ENCODE results near the gene CNTN3.

Gene CNTN3

DNA sequence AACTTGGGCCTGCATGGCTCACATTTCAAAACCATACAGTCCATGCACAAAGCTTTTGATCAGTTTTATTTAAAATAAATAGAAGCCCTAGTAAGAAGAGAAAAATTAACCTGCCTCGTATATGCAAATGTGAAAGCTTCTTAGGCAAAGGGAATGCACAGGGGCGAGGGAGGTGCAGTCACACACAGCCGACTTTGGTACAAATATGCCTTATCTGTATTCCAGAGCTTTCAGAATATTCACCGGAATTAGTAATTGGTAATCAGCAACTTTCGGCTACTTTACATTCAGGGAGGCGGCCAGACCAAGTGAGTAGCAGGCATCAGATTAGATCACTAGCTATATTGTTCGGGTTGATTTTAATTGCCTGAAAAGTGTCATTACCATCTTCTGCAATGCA lies 7.5 kb downstream of the CNTN3 start:
- no peak for DNase-seq

DNA sequence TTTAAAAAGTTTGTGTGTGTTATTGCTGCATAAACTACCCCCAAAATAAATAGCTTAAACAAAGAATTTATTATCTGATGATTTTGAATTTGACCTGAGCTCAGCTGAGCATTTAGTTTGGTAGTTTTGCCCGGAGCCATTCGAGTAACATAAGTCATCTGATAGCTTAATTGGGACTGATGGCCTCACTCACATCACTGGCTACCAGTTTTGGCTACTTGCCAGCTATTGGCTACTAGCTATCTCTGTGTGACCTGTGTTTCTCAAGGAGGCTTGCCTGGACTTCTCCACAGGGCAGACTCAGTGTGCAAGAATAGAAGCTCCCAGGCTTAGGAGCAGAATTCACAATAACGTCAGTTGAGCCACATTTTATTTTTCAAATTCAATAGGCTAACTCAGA lies 9.0 kb downstream of the CNTN3 start:
- DNase-seq: no peak

GRCh38 chr3:74603292-74603691 lies 11.2 kb downstream of the CNTN3 start:
- DNase-seq: no peak

DNA sequence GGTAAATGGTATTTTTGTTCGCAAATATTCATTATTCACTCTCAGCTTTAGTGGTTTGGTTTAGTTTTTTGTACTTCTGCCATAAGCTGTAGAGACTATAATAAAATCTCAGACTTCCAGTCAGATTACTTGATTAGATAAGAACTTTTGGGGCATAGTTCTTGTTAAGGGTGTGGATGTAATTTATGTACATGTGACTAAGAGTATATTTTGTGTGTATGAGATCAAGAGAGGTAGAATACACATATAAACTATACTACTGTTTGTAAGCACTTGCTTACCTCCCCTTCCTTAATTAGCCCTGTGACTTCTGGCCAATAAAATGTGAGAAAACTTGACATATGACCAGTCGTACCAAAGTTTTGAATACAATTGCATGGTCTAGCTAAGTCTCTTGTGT lies 12.0 kb downstream of the CNTN3 start:
- DNase-seq: no peak

- DNase-seq: no peak
These were observed 12.7 kb downstream of the CNTN3 start for GRCh38 chr3:74601793-74602192.

GRCh38 chr3:74599564-74599963 lies 14.9 kb downstream of the CNTN3 start:
- no peak for DNase-seq

DNA sequence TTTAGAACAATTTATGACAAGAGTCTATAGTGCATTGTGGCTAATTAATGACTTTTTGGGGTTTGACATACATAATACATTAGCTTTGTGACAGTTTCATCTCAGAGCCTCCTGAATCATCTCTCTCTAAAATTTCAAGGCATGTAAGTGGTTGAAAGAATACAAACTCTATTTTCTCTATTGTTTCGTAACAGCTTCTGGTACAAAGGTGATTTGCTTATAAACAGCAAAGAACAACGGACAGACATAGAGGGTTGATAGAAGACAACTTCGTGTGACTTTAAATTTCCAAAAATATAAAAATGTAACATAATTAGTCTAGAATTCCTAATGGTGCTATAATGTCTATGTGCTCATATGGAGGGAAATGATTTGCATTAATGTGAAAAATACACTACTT lies 21.3 kb downstream of the CNTN3 start:
- DNase-seq: no peak

GRCh38 chr3:74592359-74592758 lies 22.1 kb downstream of the CNTN3 start:
- DNase-seq: no peak

DNA sequence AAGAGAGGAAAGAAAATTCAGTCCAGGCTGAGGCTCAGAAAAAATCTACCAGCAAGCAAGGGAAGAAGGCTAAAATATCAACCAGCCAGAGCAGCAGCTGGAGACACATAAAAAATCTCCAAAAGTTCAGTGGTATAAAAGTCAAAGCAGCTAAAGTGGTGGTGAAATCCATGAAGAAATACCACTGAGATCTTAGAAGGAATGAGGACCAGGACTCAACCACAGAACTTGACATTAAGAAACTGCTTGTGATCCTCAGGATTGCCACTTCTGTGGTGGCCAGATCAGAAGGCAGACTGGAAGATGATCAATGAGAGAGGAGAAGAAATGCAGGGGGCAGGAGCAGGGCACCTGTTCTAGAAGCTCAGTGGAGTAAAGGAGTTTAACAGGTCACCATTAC lies 22.5 kb downstream of the CNTN3 start:
- no peak for DNase-seq

DNA sequence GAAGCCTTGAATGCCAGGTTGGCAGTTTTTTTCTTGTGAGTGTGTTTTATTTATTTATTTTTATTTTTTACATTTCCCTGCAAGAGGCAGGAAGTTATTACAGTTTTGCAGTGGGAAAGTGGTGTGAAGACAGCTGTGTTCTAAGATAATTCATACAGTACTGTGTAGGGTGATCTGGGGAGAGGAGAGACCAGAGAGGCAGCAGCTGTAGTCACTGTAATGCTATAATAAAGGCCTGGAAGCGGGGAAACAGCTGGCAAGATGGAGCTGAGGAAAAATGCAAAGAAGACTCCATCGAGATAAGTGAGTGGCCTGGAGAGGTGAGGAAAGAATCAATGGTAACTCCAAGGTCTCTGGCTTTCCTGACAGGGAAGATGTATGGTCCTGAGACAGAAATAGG lies 23.1 kb downstream of the CNTN3 start:
- no peak for DNase-seq

- DNase-seq: no peak
These were observed 23.7 kb downstream of the CNTN3 start for GRCh38 chr3:74590620-74591262.

GRCh38 chr3:74584782-74585181 lies 29.7 kb downstream of the CNTN3 start:
- DNase-seq: no peak

GRCh38 chr3:74582982-74583381 lies 31.5 kb downstream of the CNTN3 start:
- DNase-seq: no peak

DNA sequence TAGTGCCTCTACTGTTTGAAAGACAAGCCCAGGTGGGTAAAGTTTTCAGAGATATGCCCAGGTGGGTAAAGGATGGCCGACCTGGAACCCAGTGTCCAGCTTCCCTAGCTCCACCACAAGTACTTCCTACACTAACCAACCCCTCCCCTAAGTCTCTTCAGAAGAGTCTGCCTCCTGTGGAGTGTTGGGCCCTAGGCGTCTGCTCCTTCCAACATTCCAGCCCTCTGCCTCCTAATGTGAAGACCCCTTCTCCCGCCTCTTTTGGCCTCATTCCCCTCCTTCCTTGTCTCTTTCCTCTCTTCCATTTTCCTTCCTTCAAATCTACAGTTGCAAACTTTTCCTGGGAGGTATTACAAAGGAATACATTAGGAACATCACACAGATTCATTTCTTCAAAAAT lies 38.6 kb downstream of the CNTN3 start:
- no peak for DNase-seq

GRCh38 chr3:74571118-74571517 lies 43.3 kb downstream of the CNTN3 start:
- no peak for DNase-seq

All from activated naive CD4-positive, alpha-beta T cell treated with anti-CD3 and anti-CD28 coated beads, Interleukin-2, amount 50 U/mL, for 16 hours (primary cell).